ENCODE results near the gene TMEM209. TPM values are rescaled to one million over a fixed set of nuclear protein-coding genes. Genes with fewer than 3 reads are reported as not detected.

The TMEM209 gene
- polyA plus RNA-seq, 1 donor from 2014 or later, result 14.6 TPM

- no peaks in the 10 kb centered on the region for H3K9me3 ChIP-seq (ENCODE audit: low read length)
- H3K79me2 ChIP-seq (replicated peaks; ENCODE audit: insufficient read depth, low read length), result no peaks in the 10 kb centered on the region
- TF ChIP-seq SMC3 (conservative IDR thresholded peaks at IDR 0.05; ENCODE audit: poor library complexity) (no peak), TAF1 (IDR thresholded peaks at IDR 0.05; ENCODE audit: low read depth) (no peak), REST (IDR thresholded peaks at IDR 0.05; ENCODE audit: borderline replicate concordance) (no peak), EZH2 (IDR thresholded peaks at IDR 0.05; ENCODE audit: borderline replicate concordance, insufficient read depth, low read length, poor library complexity, severe bottlenecking) (no peak), RAD21 (conservative IDR thresholded peaks at IDR 0.05) (no peak), POLR2AphosphoS5 (IDR thresholded peaks at IDR 0.05) (no peak), MXI1 (conservative IDR thresholded peaks at IDR 0.05; ENCODE audit: poor library complexity, severe bottlenecking) (no peak), EP300 (conservative IDR thresholded peaks at IDR 0.05; ENCODE audit: poor library complexity, severe bottlenecking) (no peak), CTCF (IDR thresholded peaks at IDR 0.05; ENCODE audit: poor library complexity, severe bottlenecking) (no peak)
- no peak overlapping the region for H3K9ac ChIP-seq (ENCODE audit: low read length)
- H4K20me1 ChIP-seq (ENCODE audit: insufficient read depth), result no peaks in the 10 kb centered on the region
- H3K4me2 ChIP-seq (ENCODE audit: low read length), result no peak overlapping the region
- no peak overlapping the region for H3K4me3 ChIP-seq (ENCODE audit: low read length)
- no peak overlapping the region for H3K27ac ChIP-seq (ENCODE audit: low read length)
- H3K9me2 ChIP-seq (ENCODE audit: insufficient read depth, low read length), result no peaks in the 10 kb centered on the region
- H2AFZ ChIP-seq (ENCODE audit: low read depth, low read length), result no peak overlapping the region
- no peaks in the 10 kb centered on the region for H3F3A ChIP-seq (ENCODE audit: insufficient read depth, low read length, poor library complexity, severe bottlenecking)
- no peaks in the 10 kb centered on the region for H3K36me3 ChIP-seq (ENCODE audit: insufficient read depth, low read length)
- no peaks in the 10 kb centered on the region for H3K27me3 ChIP-seq (ENCODE audit: insufficient read depth, low read depth, low read length)
These were observed 51.8 kb downstream of the TMEM209 start for GRCh38 chr7:130153211-130153908.

GRCh38 chr7:130152493-130153210, 52.6 kb downstream of the TMEM209 start:
- TF ChIP-seq EP300 (conservative IDR thresholded peaks at IDR 0.05; ENCODE audit: poor library complexity, severe bottlenecking) (no peak), MXI1 (conservative IDR thresholded peaks at IDR 0.05; ENCODE audit: poor library complexity, severe bottlenecking) (no peak), SMC3 (conservative IDR thresholded peaks at IDR 0.05; ENCODE audit: poor library complexity) (no peak), TAF1 (IDR thresholded peaks at IDR 0.05; ENCODE audit: low read depth) (no peak), REST (IDR thresholded peaks at IDR 0.05; ENCODE audit: borderline replicate concordance) (no peak), RAD21 (conservative IDR thresholded peaks at IDR 0.05) (no peak), POLR2AphosphoS5 (IDR thresholded peaks at IDR 0.05) (no peak), CTCF (IDR thresholded peaks at IDR 0.05; ENCODE audit: poor library complexity, severe bottlenecking) (no peak), EZH2 (IDR thresholded peaks at IDR 0.05; ENCODE audit: borderline replicate concordance, insufficient read depth, low read length, poor library complexity, severe bottlenecking) (no peak)
- no peaks in the 10 kb centered on the region for H4K20me1 ChIP-seq (ENCODE audit: insufficient read depth)
- H3K79me2 ChIP-seq (replicated peaks; ENCODE audit: insufficient read depth, low read length), result no peaks in the 10 kb centered on the region
- no peak overlapping the region for H3K27ac ChIP-seq (ENCODE audit: low read length)
- H3K9me2 ChIP-seq (ENCODE audit: insufficient read depth, low read length), result no peaks in the 10 kb centered on the region
- no peaks in the 10 kb centered on the region for H3F3A ChIP-seq (ENCODE audit: insufficient read depth, low read length, poor library complexity, severe bottlenecking)
- H3K36me3 ChIP-seq (ENCODE audit: insufficient read depth, low read length), result no peaks in the 10 kb centered on the region
- H3K4me3 ChIP-seq (ENCODE audit: low read length), result no peak overlapping the region
- H3K27me3 ChIP-seq (ENCODE audit: insufficient read depth, low read depth, low read length), result no peaks in the 10 kb centered on the region
- no peaks in the 10 kb centered on the region for H3K9me3 ChIP-seq (ENCODE audit: low read length)
- H3K4me2 ChIP-seq (ENCODE audit: low read length), result no peak overlapping the region
- H3K9ac ChIP-seq (ENCODE audit: low read length), result no peak overlapping the region
- H2AFZ ChIP-seq (ENCODE audit: low read depth, low read length), result no peak overlapping the region
